ENCODE measurements around the gene FAM50B.

The FAM50B gene

GRCh38 chr6:3814539-3814938, 34.6 kb upstream of the FAM50B start:
- no peaks in the 10 kb centered on the region for H3K36me3 ChIP-seq (ENCODE audit: insufficient read depth)
- H4K20me1 ChIP-seq (ENCODE audit: insufficient read depth), result no peaks in the 10 kb centered on the region
- H3K27ac ChIP-seq, result no peak overlapping the region
- no peak overlapping the region for H2AFZ ChIP-seq (ENCODE audit: low read depth)
- no peaks in the 10 kb centered on the region for H3K4me1 ChIP-seq (ENCODE audit: low read depth, poor library complexity, severe bottlenecking)
- no peak overlapping the region for H3K9ac ChIP-seq
- no peaks in the 10 kb centered on the region for H3K79me2 ChIP-seq (ENCODE audit: insufficient read depth, low read depth)
- H3K27me3 ChIP-seq (ENCODE audit: insufficient read depth, low read depth), result no peaks in the 10 kb centered on the region
- no peak overlapping the region for H3K4me3 ChIP-seq (IDR thresholded peaks at IDR 0.05; ENCODE audit: insufficient read depth, low read depth, low read length)
- H3K4me2 ChIP-seq, result no peak overlapping the region
- no peak for TF ChIP-seq CTCF (conservative IDR thresholded peaks at IDR 0.05; ENCODE audit: low read depth, low read length)

GRCh38 chr6:3816251-3816650, 32.9 kb upstream of the FAM50B start:
- H3K79me2 ChIP-seq (ENCODE audit: insufficient read depth, low read depth), result no peaks in the 10 kb centered on the region
- no peak overlapping the region for H2AFZ ChIP-seq (ENCODE audit: low read depth)
- H3K4me3 ChIP-seq (IDR thresholded peaks at IDR 0.05; ENCODE audit: insufficient read depth, low read depth, low read length), result no peak overlapping the region
- no peak for TF ChIP-seq CTCF (conservative IDR thresholded peaks at IDR 0.05; ENCODE audit: low read depth, low read length)
- H3K36me3 ChIP-seq (ENCODE audit: insufficient read depth), result no peaks in the 10 kb centered on the region
- H3K4me2 ChIP-seq, result no peak overlapping the region
- H3K27me3 ChIP-seq (ENCODE audit: insufficient read depth, low read depth), result no peaks in the 10 kb centered on the region
- no peaks in the 10 kb centered on the region for H3K4me1 ChIP-seq (ENCODE audit: low read depth, poor library complexity, severe bottlenecking)
- no peak overlapping the region for H3K27ac ChIP-seq
- no peak overlapping the region for H3K9ac ChIP-seq
- H4K20me1 ChIP-seq (ENCODE audit: insufficient read depth), result no peaks in the 10 kb centered on the region

GRCh38 chr6:3819161-3820110, 29.7 kb upstream of the FAM50B start:
- H3K4me2 ChIP-seq, result no peak overlapping the region
- no peak overlapping the region for H2AFZ ChIP-seq (ENCODE audit: low read depth)
- H3K27me3 ChIP-seq (ENCODE audit: insufficient read depth, low read depth), result no peaks in the 10 kb centered on the region
- no peaks in the 10 kb centered on the region for H4K20me1 ChIP-seq (ENCODE audit: insufficient read depth)
- H3K79me2 ChIP-seq (ENCODE audit: insufficient read depth, low read depth), result no peaks in the 10 kb centered on the region
- no peak overlapping the region for H3K27ac ChIP-seq
- TF ChIP-seq CTCF (conservative IDR thresholded peaks at IDR 0.05; ENCODE audit: low read depth, low read length), result no peak
- no peaks in the 10 kb centered on the region for H3K4me1 ChIP-seq (ENCODE audit: low read depth, poor library complexity, severe bottlenecking)
- no peaks in the 10 kb centered on the region for H3K36me3 ChIP-seq (ENCODE audit: insufficient read depth)
- no peak overlapping the region for H3K4me3 ChIP-seq (IDR thresholded peaks at IDR 0.05; ENCODE audit: insufficient read depth, low read depth, low read length)
- H3K9ac ChIP-seq, result no peak overlapping the region

- no peaks in the 10 kb centered on the region for H3K79me2 ChIP-seq (ENCODE audit: insufficient read depth, low read depth)
- no peak overlapping the region for H3K4me3 ChIP-seq (IDR thresholded peaks at IDR 0.05; ENCODE audit: insufficient read depth, low read depth, low read length)
- H2AFZ ChIP-seq (ENCODE audit: low read depth), result no peak overlapping the region
- H3K36me3 ChIP-seq (ENCODE audit: insufficient read depth), result no peaks in the 10 kb centered on the region
- H3K27me3 ChIP-seq (ENCODE audit: insufficient read depth, low read depth), result no peaks in the 10 kb centered on the region
- H3K9ac ChIP-seq, result no peak overlapping the region
- H4K20me1 ChIP-seq (ENCODE audit: insufficient read depth), result no peaks in the 10 kb centered on the region
- H3K27ac ChIP-seq, result no peak overlapping the region
- no peaks in the 10 kb centered on the region for H3K4me1 ChIP-seq (ENCODE audit: low read depth, poor library complexity, severe bottlenecking)
- H3K4me2 ChIP-seq, result no peak overlapping the region
- no peak for TF ChIP-seq CTCF (conservative IDR thresholded peaks at IDR 0.05; ENCODE audit: low read depth, low read length)
Measured at GRCh38 chr6:3820563-3820962, 28.6 kb upstream of the FAM50B start.
